ENCODE measurements around the gene IL12RB2. TPM values are rescaled to one million over a fixed set of nuclear protein-coding genes. Genes with fewer than 3 reads are reported as not detected.

IL12RB2 gene
- total RNA-seq, 4 donors from 2014 or later = 0.64 to 1.1 TPM; not detected in 2

DNA sequence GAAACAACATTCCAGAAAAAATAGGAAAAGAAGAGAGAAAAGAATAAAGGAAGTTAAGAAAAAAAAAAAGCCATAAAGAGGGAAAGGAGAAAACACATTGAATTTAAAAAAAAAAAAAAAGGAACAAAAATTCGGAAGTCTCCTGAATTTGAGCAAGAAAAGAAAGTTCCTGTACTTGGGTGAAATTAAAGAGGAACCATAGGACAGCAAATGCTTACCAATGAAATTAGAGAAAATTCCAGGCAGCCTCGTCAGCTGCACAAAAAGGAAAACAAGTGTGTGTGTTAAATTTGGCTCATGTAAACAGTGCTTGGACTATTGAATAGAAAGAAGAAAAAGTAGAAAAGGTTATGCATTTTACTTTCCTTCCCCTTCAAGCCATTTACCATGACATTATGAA is 4.9 kb downstream of the IL12RB2 start:
- Histone ChIP-seq H3K4me3 (no peak overlapping the region), H3K27ac (no peak overlapping the region), H3K27me3 (peaks cover 0 to 7% of the 10 kb centered on the region in 2 donors), H3K36me3 (no peaks in the 10 kb centered on the region), H3K9me3 (no peaks in the 10 kb centered on the region), H3K4me1 (no peaks in the 10 kb centered on the region)
- TF ChIP-seq, protein P1, sequence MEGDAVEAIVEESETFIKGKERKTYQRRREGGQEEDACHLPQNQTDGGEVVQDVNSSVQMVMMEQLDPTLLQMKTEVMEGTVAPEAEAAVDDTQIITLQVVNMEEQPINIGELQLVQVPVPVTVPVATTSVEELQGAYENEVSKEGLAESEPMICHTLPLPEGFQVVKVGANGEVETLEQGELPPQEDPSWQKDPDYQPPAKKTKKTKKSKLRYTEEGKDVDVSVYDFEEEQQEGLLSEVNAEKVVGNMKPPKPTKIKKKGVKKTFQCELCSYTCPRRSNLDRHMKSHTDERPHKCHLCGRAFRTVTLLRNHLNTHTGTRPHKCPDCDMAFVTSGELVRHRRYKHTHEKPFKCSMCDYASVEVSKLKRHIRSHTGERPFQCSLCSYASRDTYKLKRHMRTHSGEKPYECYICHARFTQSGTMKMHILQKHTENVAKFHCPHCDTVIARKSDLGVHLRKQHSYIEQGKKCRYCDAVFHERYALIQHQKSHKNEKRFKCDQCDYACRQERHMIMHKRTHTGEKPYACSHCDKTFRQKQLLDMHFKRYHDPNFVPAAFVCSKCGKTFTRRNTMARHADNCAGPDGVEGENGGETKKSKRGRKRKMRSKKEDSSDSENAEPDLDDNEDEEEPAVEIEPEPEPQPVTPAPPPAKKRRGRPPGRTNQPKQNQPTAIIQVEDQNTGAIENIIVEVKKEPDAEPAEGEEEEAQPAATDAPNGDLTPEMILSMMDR (IDR thresholded peaks at IDR 0.05) = no peak
- TF ChIP-seq POLR2A (IDR thresholded peaks at IDR 0.05) = no peak
- intact Hi-C loops (cut with DNase I; ENCODE audit: low total_unique reads) = no loop called here
- no peak for DNase-seq

DNA sequence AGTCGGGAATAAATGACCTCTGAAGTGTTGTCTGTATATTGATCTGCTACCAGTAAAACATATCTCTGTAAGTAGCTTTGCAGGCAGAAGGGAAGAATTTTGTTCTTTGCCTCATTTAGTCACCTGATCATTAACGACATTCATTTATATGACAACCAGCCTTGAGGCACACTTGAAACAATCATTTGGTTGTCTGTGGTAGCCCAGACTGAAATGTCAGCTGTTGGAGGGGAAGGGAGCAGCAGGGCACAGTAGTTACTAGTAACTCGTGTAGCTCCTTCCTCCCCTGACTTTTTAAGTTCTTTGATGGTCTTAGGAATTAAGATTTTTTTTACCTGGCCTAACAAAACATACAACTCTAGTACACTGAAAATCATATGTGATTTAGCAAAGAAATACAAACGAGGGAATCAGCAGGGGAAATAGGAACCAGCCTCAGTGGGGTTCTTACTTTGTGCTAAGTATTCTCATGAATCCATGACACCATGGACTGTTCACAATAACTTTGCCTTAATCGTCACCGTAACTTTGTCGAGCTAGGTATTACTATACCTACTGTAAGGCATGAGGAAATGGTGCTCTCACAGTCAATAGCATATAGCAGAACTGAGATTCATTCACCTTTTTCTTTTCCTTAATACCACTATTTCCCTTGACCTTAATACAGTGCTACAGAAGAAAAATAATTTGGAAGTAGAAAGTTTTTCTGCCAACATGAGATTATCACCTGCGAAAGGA is 6.4 kb downstream of the IL12RB2 start:
- H3K27me3 ChIP-seq = no peaks in the 10 kb centered on the region
- intact Hi-C loops (cut with DNase I; ENCODE audit: low total_unique reads) = no loop called here
- no peak for DNase-seq
- H3K36me3 ChIP-seq = no peaks in the 10 kb centered on the region
- no peak overlapping the region for H3K27ac ChIP-seq
- H3K9me3 ChIP-seq = no peaks in the 10 kb centered on the region
- H3K4me3 ChIP-seq = no peak overlapping the region
- no peaks in the 10 kb centered on the region for H3K4me1 ChIP-seq
- TF ChIP-seq, protein P1 (IDR thresholded peaks at IDR 0.05) = no peak
- TF ChIP-seq POLR2A (IDR thresholded peaks at IDR 0.05) = no peak

DNA sequence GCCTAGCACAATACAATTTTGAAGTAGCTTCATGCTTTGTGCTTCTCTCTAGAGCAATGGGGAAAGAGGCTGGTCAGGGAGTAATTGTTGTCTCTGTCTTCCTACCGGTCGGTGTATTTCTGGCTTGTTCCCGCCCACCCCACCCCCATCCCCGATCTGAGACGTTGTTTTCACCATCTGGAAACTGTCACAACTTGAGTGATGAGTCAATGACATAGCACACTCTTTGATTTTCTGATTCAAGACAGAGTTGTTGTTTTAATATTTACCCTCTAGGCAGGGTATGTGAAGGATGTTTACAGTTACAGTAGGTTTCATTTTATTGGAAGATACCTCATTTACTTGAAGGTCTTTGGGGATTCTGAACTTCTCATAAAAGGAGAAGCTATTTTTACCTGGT is 7.0 kb downstream of the IL12RB2 start:
- intact Hi-C loops (cut with DNase I; ENCODE audit: low total_unique reads) = no loop called here
- Histone ChIP-seq H3K36me3 (no peaks in the 10 kb centered on the region), H3K4me1 (no peaks in the 10 kb centered on the region), H3K4me3 (no peak overlapping the region), H3K27ac (no peak overlapping the region), H3K9me3 (no peaks in the 10 kb centered on the region), H3K27me3 (no peaks in the 10 kb centered on the region)
- TF ChIP-seq, protein P1 (IDR thresholded peaks at IDR 0.05) = no peak
- no peak for TF ChIP-seq POLR2A (IDR thresholded peaks at IDR 0.05)
- no peak for DNase-seq

DNA sequence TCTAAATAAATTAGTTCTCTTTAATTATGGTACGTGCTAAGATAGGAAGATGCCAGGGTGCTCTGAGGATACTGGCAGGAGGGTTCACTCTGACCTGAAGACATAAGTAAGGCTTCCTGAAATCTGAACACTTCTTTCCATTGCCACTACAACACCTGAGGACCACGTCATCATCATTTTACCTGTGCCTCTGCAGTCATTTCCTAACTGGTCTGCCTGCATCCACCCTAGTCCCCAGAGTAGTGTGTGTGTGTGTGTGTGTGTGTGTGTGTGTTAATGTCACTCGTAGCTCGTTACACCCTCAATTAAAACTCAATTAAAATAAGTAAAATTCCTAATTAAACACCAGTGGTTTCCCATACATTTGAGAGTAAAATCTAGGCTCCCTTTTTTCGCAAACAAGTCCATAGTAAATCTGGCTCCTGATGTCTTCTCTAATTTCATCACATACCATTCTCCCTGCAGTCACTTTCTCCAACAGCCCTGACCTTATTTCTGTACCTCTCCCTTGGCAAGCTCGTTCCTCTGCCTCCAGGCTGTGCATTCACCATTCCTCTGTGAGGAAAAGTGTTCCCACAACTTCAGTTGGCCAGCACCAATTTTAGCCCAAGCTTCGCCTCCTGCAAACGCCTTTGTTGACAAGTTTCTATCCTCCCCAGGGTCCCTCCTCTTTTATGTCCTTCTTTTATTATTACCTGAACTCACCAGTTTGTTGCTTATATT is 8.7 kb downstream of the IL12RB2 start:
- no peaks in the 10 kb centered on the region for H3K27me3 ChIP-seq
- H3K4me3 ChIP-seq = no peak overlapping the region
- H3K4me1 ChIP-seq = no peaks in the 10 kb centered on the region
- H3K9me3 ChIP-seq = no peaks in the 10 kb centered on the region
- no peaks in the 10 kb centered on the region for H3K36me3 ChIP-seq
- no peak for TF ChIP-seq POLR2A (IDR thresholded peaks at IDR 0.05)
- H3K27ac ChIP-seq = no peak overlapping the region
- intact Hi-C loops (cut with DNase I; ENCODE audit: low total_unique reads) = no loop called here
- DNase-seq = no peak

DNA sequence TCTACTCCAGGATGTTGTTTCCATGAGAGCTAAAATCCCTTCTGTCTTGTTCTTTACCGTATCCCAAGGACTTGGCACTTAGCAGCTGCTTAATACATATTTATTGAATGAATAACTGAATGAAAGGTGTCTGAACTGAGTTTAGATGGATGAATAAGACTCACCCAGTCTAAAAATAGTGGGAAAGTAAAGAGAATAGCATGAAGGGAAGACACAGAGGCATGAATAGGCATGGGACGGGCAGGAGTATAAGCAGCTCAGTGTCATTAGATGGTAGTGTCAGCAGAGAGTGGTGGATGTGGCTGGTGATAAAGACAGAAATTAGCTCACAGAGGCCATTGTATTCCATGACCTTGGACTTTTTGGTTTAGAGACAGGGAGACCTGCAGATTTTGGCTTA is 9.2 kb downstream of the IL12RB2 start:
- no peak overlapping the region for H3K4me3 ChIP-seq
- H3K36me3 ChIP-seq = no peaks in the 10 kb centered on the region
- no peaks in the 10 kb centered on the region for H3K27me3 ChIP-seq
- no peak for DNase-seq
- H3K27ac ChIP-seq = no peak overlapping the region
- no peaks in the 10 kb centered on the region for H3K9me3 ChIP-seq
- TF ChIP-seq, protein P1 (IDR thresholded peaks at IDR 0.05) = no peak
- no peak for TF ChIP-seq POLR2A (IDR thresholded peaks at IDR 0.05)
- intact Hi-C loops (cut with DNase I; ENCODE audit: low total_unique reads) = no loop called here
- H3K4me1 ChIP-seq = no peaks in the 10 kb centered on the region

Data from uterus (tissue), 4 donors.